ENCODE measurements around the gene DEPDC1. TPM values are rescaled to one million over a fixed set of nuclear protein-coding genes. Genes with fewer than 3 reads are reported as not detected.

The DEPDC1 gene
- total RNA-seq, 1 donor from 2014 or later: 4.6 TPM

- no peaks in the 10 kb centered on the region for H3K9me3 Mint-ChIP-seq (ENCODE audit: unreplicated experiment)
- no peak for DNase-seq (ENCODE audit: low spot score)
- H3K27me3 Mint-ChIP-seq (ENCODE audit: unreplicated experiment): no peaks in the 10 kb centered on the region
- no peak for TF ChIP-seq CTCF (IDR thresholded peaks at IDR 0.05; ENCODE audit: unreplicated experiment)
- no peak overlapping the region for H3K4me3 Mint-ChIP-seq (ENCODE audit: unreplicated experiment)
- no peaks in the 10 kb centered on the region for H3K36me3 Mint-ChIP-seq (ENCODE audit: low read depth, unreplicated experiment)
- H3K4me1 Mint-ChIP-seq (ENCODE audit: unreplicated experiment): no peaks in the 10 kb centered on the region
- H3K27ac Mint-ChIP-seq (ENCODE audit: unreplicated experiment): no peak overlapping the region
These were observed 51.2 kb downstream of the DEPDC1 start for GRCh38 chr1:68445709-68446108.

GRCh38 chr1:68442822-68443556 lies 53.9 kb downstream of the DEPDC1 start:
- peak; percentile 62 for TF ChIP-seq CTCF (IDR thresholded peaks at IDR 0.05; ENCODE audit: unreplicated experiment)
- peak; percentile 55 for DNase-seq (ENCODE audit: low spot score)
- Mint-ChIP-seq H3K36me3 (ENCODE audit: low read depth, unreplicated experiment) (no peaks in the 10 kb centered on the region), H3K27ac (ENCODE audit: unreplicated experiment) (no peak overlapping the region), H3K4me3 (ENCODE audit: unreplicated experiment) (no peak overlapping the region), H3K27me3 (ENCODE audit: unreplicated experiment) (no peaks in the 10 kb centered on the region), H3K4me1 (ENCODE audit: unreplicated experiment) (no peaks in the 10 kb centered on the region), H3K9me3 (ENCODE audit: unreplicated experiment) (no peaks in the 10 kb centered on the region)

- Mint-ChIP-seq H3K36me3 (ENCODE audit: low read depth, unreplicated experiment) (no peaks in the 10 kb centered on the region), H3K4me3 (ENCODE audit: unreplicated experiment) (no peak overlapping the region)
These were observed 54.9 kb downstream of the DEPDC1 start for GRCh38 chr1:68442006-68442405.

GRCh38 chr1:68438310-68438709 lies 58.6 kb downstream of the DEPDC1 start:
- H3K4me3 Mint-ChIP-seq (ENCODE audit: unreplicated experiment): no peak overlapping the region
- DNase-seq (ENCODE audit: low spot score): no peak
- no peak for TF ChIP-seq CTCF (IDR thresholded peaks at IDR 0.05; ENCODE audit: unreplicated experiment)
- H3K27ac Mint-ChIP-seq (ENCODE audit: unreplicated experiment): no peak overlapping the region
- no peaks in the 10 kb centered on the region for H3K9me3 Mint-ChIP-seq (ENCODE audit: unreplicated experiment)
- H3K27me3 Mint-ChIP-seq (ENCODE audit: unreplicated experiment): no peaks in the 10 kb centered on the region
- no peaks in the 10 kb centered on the region for H3K36me3 Mint-ChIP-seq (ENCODE audit: low read depth, unreplicated experiment)
- H3K4me1 Mint-ChIP-seq (ENCODE audit: unreplicated experiment): no peaks in the 10 kb centered on the region

More at GRCh38 chr1:68442006-68442405, 54.9 kb downstream of the DEPDC1 start:
- Mint-ChIP-seq H3K27me3 (ENCODE audit: unreplicated experiment) (no peaks in the 10 kb centered on the region), H3K4me1 (ENCODE audit: unreplicated experiment) (no peaks in the 10 kb centered on the region), H3K27ac (ENCODE audit: unreplicated experiment) (no peak overlapping the region), H3K9me3 (ENCODE audit: unreplicated experiment) (no peaks in the 10 kb centered on the region)
- DNase-seq (ENCODE audit: low spot score): no peak
- TF ChIP-seq CTCF (IDR thresholded peaks at IDR 0.05; ENCODE audit: unreplicated experiment): no peak

- Mint-ChIP-seq H3K27ac (ENCODE audit: unreplicated experiment) (no peak overlapping the region), H3K27me3 (ENCODE audit: unreplicated experiment) (no peaks in the 10 kb centered on the region), H3K4me1 (ENCODE audit: unreplicated experiment) (no peaks in the 10 kb centered on the region), H3K36me3 (ENCODE audit: low read depth, unreplicated experiment) (no peaks in the 10 kb centered on the region), H3K9me3 (ENCODE audit: unreplicated experiment) (no peaks in the 10 kb centered on the region), H3K4me3 (ENCODE audit: unreplicated experiment) (no peak overlapping the region)
- TF ChIP-seq CTCF (IDR thresholded peaks at IDR 0.05; ENCODE audit: unreplicated experiment): no peak
- DNase-seq (ENCODE audit: low spot score): no peak
These were observed 63.5 kb downstream of the DEPDC1 start for GRCh38 chr1:68433395-68433794.
